Measurements from ENCODE around the gene SMG6.

- TF ChIP-seq, protein P1, sequence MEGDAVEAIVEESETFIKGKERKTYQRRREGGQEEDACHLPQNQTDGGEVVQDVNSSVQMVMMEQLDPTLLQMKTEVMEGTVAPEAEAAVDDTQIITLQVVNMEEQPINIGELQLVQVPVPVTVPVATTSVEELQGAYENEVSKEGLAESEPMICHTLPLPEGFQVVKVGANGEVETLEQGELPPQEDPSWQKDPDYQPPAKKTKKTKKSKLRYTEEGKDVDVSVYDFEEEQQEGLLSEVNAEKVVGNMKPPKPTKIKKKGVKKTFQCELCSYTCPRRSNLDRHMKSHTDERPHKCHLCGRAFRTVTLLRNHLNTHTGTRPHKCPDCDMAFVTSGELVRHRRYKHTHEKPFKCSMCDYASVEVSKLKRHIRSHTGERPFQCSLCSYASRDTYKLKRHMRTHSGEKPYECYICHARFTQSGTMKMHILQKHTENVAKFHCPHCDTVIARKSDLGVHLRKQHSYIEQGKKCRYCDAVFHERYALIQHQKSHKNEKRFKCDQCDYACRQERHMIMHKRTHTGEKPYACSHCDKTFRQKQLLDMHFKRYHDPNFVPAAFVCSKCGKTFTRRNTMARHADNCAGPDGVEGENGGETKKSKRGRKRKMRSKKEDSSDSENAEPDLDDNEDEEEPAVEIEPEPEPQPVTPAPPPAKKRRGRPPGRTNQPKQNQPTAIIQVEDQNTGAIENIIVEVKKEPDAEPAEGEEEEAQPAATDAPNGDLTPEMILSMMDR (conservative IDR thresholded peaks at IDR 0.05; ENCODE audit: low read depth, low read length) = no peak
- TF ChIP-seq, protein P2, sequence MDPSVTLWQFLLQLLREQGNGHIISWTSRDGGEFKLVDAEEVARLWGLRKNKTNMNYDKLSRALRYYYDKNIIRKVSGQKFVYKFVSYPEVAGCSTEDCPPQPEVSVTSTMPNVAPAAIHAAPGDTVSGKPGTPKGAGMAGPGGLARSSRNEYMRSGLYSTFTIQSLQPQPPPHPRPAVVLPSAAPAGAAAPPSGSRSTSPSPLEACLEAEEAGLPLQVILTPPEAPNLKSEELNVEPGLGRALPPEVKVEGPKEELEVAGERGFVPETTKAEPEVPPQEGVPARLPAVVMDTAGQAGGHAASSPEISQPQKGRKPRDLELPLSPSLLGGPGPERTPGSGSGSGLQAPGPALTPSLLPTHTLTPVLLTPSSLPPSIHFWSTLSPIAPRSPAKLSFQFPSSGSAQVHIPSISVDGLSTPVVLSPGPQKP (IDR thresholded peaks at IDR 0.05; ENCODE audit: borderline replicate concordance, low read depth, low read length) = no peak
- TF ChIP-seq CEBPB (IDR thresholded peaks at IDR 0.05; ENCODE audit: low read depth, low read length) (no peak), RFX5 (IDR thresholded peaks at IDR 0.05; ENCODE audit: low read depth, low read length) (no peak), FOS (IDR thresholded peaks at IDR 0.05; ENCODE audit: low read depth, low read length) (no peak), SMC3 (IDR thresholded peaks at IDR 0.05; ENCODE audit: low read depth, low read length) (no peak), MXI1 (IDR thresholded peaks at IDR 0.05; ENCODE audit: borderline replicate concordance, low read depth, low read length) (no peak), MAFK (IDR thresholded peaks at IDR 0.05; ENCODE audit: low read depth, low read length) (no peak)
Measured at GRCh38 chr17:2090210-2090641, 213.4 kb downstream of the SMG6 start.
